ENCODE results near the gene UBE4B.

The UBE4B gene

GRCh38 chr1:10121688-10122087, 88.9 kb downstream of the UBE4B start:
- DNase-seq: no peak

- no peak for DNase-seq
These were observed 90.2 kb downstream of the UBE4B start for GRCh38 chr1:10122926-10123325.

GRCh38 chr1:10128101-10128765, 95.5 kb downstream of the UBE4B start:
- DNase-seq: no peak

GRCh38 chr1:10132316-10132715, 99.6 kb downstream of the UBE4B start:
- no peak for DNase-seq

GRCh38 chr1:10132852-10133251, 100.1 kb downstream of the UBE4B start:
- no peak for DNase-seq

GRCh38 chr1:10140981-10141380, 108.2 kb downstream of the UBE4B start:
- DNase-seq: no peak

GRCh38 chr1:10143961-10144485, 111.3 kb downstream of the UBE4B start:
- no peak for DNase-seq

- no peak for DNase-seq
These were observed 113.6 kb downstream of the UBE4B start for GRCh38 chr1:10146391-10146790.

GRCh38 chr1:10149231-10149630, 116.5 kb downstream of the UBE4B start:
- no peak for DNase-seq

- no peak for DNase-seq
These were observed 120.0 kb downstream of the UBE4B start for GRCh38 chr1:10152709-10153284.

GRCh38 chr1:10155087-10155712, 122.4 kb downstream of the UBE4B start:
- DNase-seq: no peak

- DNase-seq: no peak
These were observed 127.4 kb downstream of the UBE4B start for GRCh38 chr1:10160173-10160572.

- DNase-seq: no peak
These were observed 128.2 kb downstream of the UBE4B start for GRCh38 chr1:10160907-10161490.

- DNase-seq: no peak
These were observed 129.0 kb downstream of the UBE4B start for GRCh38 chr1:10161541-10162290.

- DNase-seq: no peak
These were observed 136.3 kb downstream of the UBE4B start for GRCh38 chr1:10168912-10169514.

- no peak for DNase-seq
These were observed 137.4 kb downstream of the UBE4B start for GRCh38 chr1:10170239-10170574.

- DNase-seq: no peak
These were observed 138.5 kb downstream of the UBE4B start for GRCh38 chr1:10171105-10171767.

GRCh38 chr1:10171995-10172669, 139.4 kb downstream of the UBE4B start:
- DNase-seq: no peak

- no peak for DNase-seq
These were observed 140.8 kb downstream of the UBE4B start for GRCh38 chr1:10173582-10173981.

- no peak for DNase-seq
These were observed 145.1 kb downstream of the UBE4B start for GRCh38 chr1:10177876-10178275.

GRCh38 chr1:10178597-10179405, 146.0 kb downstream of the UBE4B start:
- no peak for DNase-seq
